ENCODE data around the gene LHX2. TPM values are rescaled to one million over a fixed set of nuclear protein-coding genes. Genes with fewer than 3 reads are reported as not detected.

Gene LHX2
- total RNA-seq, 1 donor from 2014 or later: not detected

DNA sequence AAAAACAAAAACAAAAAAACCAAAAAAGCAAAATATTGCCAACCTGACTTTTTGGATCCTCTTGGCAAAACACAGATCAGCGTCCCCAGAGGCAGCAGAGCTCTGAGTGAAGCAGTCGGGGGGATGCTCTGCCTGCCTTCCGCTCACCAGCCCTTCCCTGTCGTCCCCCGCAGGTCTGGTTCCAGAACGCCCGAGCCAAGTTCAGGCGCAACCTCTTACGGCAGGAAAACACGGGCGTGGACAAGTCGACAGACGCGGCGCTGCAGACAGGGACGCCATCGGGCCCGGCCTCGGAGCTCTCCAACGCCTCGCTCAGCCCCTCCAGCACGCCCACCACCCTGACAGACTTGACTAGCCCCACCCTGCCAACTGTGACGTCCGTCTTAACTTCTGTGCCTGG, 20.7 kb downstream of the LHX2 start:
- Mint-ChIP-seq H3K27me3 (ENCODE audit: unreplicated experiment) (peaks cover 78% of the 10 kb centered on the region), H3K36me3 (ENCODE audit: unreplicated experiment) (no peaks in the 10 kb centered on the region), H3K9me3 (ENCODE audit: unreplicated experiment) (no peaks in the 10 kb centered on the region), H3K4me1 (ENCODE audit: unreplicated experiment) (peaks cover 6% of the 10 kb centered on the region), H3K27ac (ENCODE audit: unreplicated experiment) (no peak overlapping the region), H3K4me3 (ENCODE audit: unreplicated experiment) (no peak overlapping the region)
- TF ChIP-seq, protein P1, sequence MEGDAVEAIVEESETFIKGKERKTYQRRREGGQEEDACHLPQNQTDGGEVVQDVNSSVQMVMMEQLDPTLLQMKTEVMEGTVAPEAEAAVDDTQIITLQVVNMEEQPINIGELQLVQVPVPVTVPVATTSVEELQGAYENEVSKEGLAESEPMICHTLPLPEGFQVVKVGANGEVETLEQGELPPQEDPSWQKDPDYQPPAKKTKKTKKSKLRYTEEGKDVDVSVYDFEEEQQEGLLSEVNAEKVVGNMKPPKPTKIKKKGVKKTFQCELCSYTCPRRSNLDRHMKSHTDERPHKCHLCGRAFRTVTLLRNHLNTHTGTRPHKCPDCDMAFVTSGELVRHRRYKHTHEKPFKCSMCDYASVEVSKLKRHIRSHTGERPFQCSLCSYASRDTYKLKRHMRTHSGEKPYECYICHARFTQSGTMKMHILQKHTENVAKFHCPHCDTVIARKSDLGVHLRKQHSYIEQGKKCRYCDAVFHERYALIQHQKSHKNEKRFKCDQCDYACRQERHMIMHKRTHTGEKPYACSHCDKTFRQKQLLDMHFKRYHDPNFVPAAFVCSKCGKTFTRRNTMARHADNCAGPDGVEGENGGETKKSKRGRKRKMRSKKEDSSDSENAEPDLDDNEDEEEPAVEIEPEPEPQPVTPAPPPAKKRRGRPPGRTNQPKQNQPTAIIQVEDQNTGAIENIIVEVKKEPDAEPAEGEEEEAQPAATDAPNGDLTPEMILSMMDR (IDR thresholded peaks at IDR 0.05): no peak
- DNase-seq (ENCODE audit: extremely low spot score, unreplicated experiment): no peak

- Mint-ChIP-seq H3K36me3 (ENCODE audit: unreplicated experiment) (no peaks in the 10 kb centered on the region), H3K27ac (ENCODE audit: unreplicated experiment) (no peak overlapping the region), H3K4me1 (ENCODE audit: unreplicated experiment) (peaks cover 6% of the 10 kb centered on the region), H3K27me3 (ENCODE audit: unreplicated experiment) (peaks cover 80% of the 10 kb centered on the region), H3K9me3 (ENCODE audit: unreplicated experiment) (no peaks in the 10 kb centered on the region), H3K4me3 (ENCODE audit: unreplicated experiment) (no peak overlapping the region)
- TF ChIP-seq, protein P1 (IDR thresholded peaks at IDR 0.05): no peak
- DNase-seq (ENCODE audit: extremely low spot score, unreplicated experiment): no peak
These were observed 21.8 kb downstream of the LHX2 start for GRCh38 chr9:124033348-124033747.

DNA sequence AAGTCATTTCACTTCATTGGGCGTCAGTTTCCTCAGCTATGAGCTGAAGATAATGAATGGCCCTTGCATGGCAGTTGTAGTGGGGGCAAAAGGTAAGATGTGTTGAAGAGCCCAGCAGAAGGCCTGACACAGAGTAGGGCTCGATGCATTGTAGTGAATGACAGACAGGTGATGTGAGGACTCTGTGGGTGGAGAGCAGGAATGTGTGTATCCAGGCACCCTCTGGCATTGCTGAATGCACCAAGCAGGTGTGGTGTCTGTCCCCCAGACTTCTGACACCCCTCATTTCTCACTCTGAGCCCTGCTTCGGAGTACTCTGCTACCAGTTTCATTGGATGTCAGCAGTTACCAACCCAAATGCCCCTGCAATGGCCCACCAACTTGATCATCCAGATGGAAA, 22.4 kb downstream of the LHX2 start:
- H3K4me1 Mint-ChIP-seq (ENCODE audit: unreplicated experiment): peaks cover 6% of the 10 kb centered on the region
- peaks cover 85% of the 10 kb centered on the region for H3K27me3 Mint-ChIP-seq (ENCODE audit: unreplicated experiment)
- no peak overlapping the region for H3K27ac Mint-ChIP-seq (ENCODE audit: unreplicated experiment)
- DNase-seq (ENCODE audit: extremely low spot score, unreplicated experiment): no peak
- H3K36me3 Mint-ChIP-seq (ENCODE audit: unreplicated experiment): no peaks in the 10 kb centered on the region
- TF ChIP-seq, protein P1 (IDR thresholded peaks at IDR 0.05): no peak
- H3K9me3 Mint-ChIP-seq (ENCODE audit: unreplicated experiment): no peaks in the 10 kb centered on the region
- no peak overlapping the region for H3K4me3 Mint-ChIP-seq (ENCODE audit: unreplicated experiment)

GRCh38 chr9:124035001-124035650, 23.6 kb downstream of the LHX2 start:
- Mint-ChIP-seq H3K27ac (ENCODE audit: unreplicated experiment) (no peak overlapping the region), H3K9me3 (ENCODE audit: unreplicated experiment) (no peaks in the 10 kb centered on the region), H3K4me1 (ENCODE audit: unreplicated experiment) (peaks cover 6% of the 10 kb centered on the region), H3K27me3 (ENCODE audit: unreplicated experiment) (peaks cover 79% of the 10 kb centered on the region), H3K4me3 (ENCODE audit: unreplicated experiment) (no peak overlapping the region), H3K36me3 (ENCODE audit: unreplicated experiment) (no peaks in the 10 kb centered on the region)
- TF ChIP-seq, protein P1 (IDR thresholded peaks at IDR 0.05): no peak
- no peak for DNase-seq (ENCODE audit: extremely low spot score, unreplicated experiment)

- peaks cover 78% of the 10 kb centered on the region for H3K27me3 Mint-ChIP-seq (ENCODE audit: unreplicated experiment)
- H3K27ac Mint-ChIP-seq (ENCODE audit: unreplicated experiment): no peak overlapping the region
- no peak for DNase-seq (ENCODE audit: extremely low spot score, unreplicated experiment)
- TF ChIP-seq, protein P1 (IDR thresholded peaks at IDR 0.05): no peak
- H3K4me3 Mint-ChIP-seq (ENCODE audit: unreplicated experiment): no peak overlapping the region
- H3K4me1 Mint-ChIP-seq (ENCODE audit: unreplicated experiment): peaks cover 11% of the 10 kb centered on the region
- H3K36me3 Mint-ChIP-seq (ENCODE audit: unreplicated experiment): no peaks in the 10 kb centered on the region
- H3K9me3 Mint-ChIP-seq (ENCODE audit: unreplicated experiment): no peaks in the 10 kb centered on the region
These were observed 25.0 kb downstream of the LHX2 start for GRCh38 chr9:124036578-124036977.

Data from osteocyte (in vitro differentiated cells).